ENCODE measurements around the gene CCDC63.

CCDC63 gene

GRCh38 chr12:110846615-110847566, at the start of gene CCDC63:
Gene CCDC63 (plus strand): TSS chr12:110846987. CDS start chr12:110852955, 5,968 bp downstream.
- no peak for FAIRE-seq

GRCh38 chr12:110798461-110798860, 48.3 kb upstream of the CCDC63 start:
- DNase-seq (ENCODE audit: low spot score) (no peak), FAIRE-seq (no peak)

More at GRCh38 chr12:110846615-110847566, at the start of gene CCDC63:
- DNase-seq (ENCODE audit: low spot score), result no peak

- no peak for FAIRE-seq
- DNase-seq (ENCODE audit: low spot score), result no peak
Observed at GRCh38 chr12:110802489-110802888, 44.3 kb upstream of the CCDC63 start.

GRCh38 chr12:110804406-110804805, 42.4 kb upstream of the CCDC63 start:
- DNase-seq (ENCODE audit: low spot score), result no peak
- no peak for FAIRE-seq

- DNase-seq (ENCODE audit: low spot score) (no peak), FAIRE-seq (no peak)
Observed at GRCh38 chr12:110807640-110808039, 39.1 kb upstream of the CCDC63 start.

- no peak for FAIRE-seq
- no peak for DNase-seq (ENCODE audit: low spot score)
Observed at GRCh38 chr12:110809149-110809548, 37.6 kb upstream of the CCDC63 start.

GRCh38 chr12:110811972-110812371, 34.8 kb upstream of the CCDC63 start:
- no peak for DNase-seq (ENCODE audit: low spot score)
- FAIRE-seq, result no peak

GRCh38 chr12:110813285-110813684, 33.5 kb upstream of the CCDC63 start:
- no peak for DNase-seq (ENCODE audit: low spot score)
- no peak for FAIRE-seq

- FAIRE-seq, result no peak
- no peak for DNase-seq (ENCODE audit: low spot score)
Observed at GRCh38 chr12:110813756-110814155, 33.0 kb upstream of the CCDC63 start.

GRCh38 chr12:110816248-110816647, 30.5 kb upstream of the CCDC63 start:
- DNase-seq (ENCODE audit: low spot score), result no peak
- FAIRE-seq, result no peak

GRCh38 chr12:110816779-110817178, 30.0 kb upstream of the CCDC63 start:
- FAIRE-seq (no peak), DNase-seq (ENCODE audit: low spot score) (no peak)

GRCh38 chr12:110818511-110818910, 28.3 kb upstream of the CCDC63 start:
- FAIRE-seq, result no peak

GRCh38 chr12:110819150-110819549, 27.6 kb upstream of the CCDC63 start:
- DNase-seq (ENCODE audit: low spot score), result no peak
- FAIRE-seq, result no peak

More at GRCh38 chr12:110818511-110818910, 28.3 kb upstream of the CCDC63 start:
- DNase-seq (ENCODE audit: low spot score), result no peak

- FAIRE-seq (no peak), DNase-seq (ENCODE audit: low spot score) (no peak)
Observed at GRCh38 chr12:110819646-110820045, 27.1 kb upstream of the CCDC63 start.

GRCh38 chr12:110821917-110822316, 24.9 kb upstream of the CCDC63 start:
- no peak for DNase-seq (ENCODE audit: low spot score)
- no peak for FAIRE-seq

GRCh38 chr12:110822821-110823415, 23.9 kb upstream of the CCDC63 start:
- DNase-seq (ENCODE audit: low spot score) (no peak), FAIRE-seq (no peak)

- FAIRE-seq, result no peak
- DNase-seq (ENCODE audit: low spot score), result no peak
Observed at GRCh38 chr12:110824342-110824741, 22.4 kb upstream of the CCDC63 start.

- DNase-seq (ENCODE audit: low spot score), result no peak
- no peak for FAIRE-seq
Observed at GRCh38 chr12:110825530-110825929, 21.3 kb upstream of the CCDC63 start.

GRCh38 chr12:110826592-110827200, 20.1 kb upstream of the CCDC63 start:
- DNase-seq (ENCODE audit: low spot score) (peak; percentile 44), FAIRE-seq (no peak)

- DNase-seq (ENCODE audit: low spot score) (no peak), FAIRE-seq (no peak)
Observed at GRCh38 chr12:110829308-110829707, 17.5 kb upstream of the CCDC63 start.

- DNase-seq (ENCODE audit: low spot score) (no peak), FAIRE-seq (no peak)
Observed at GRCh38 chr12:110836291-110836690, 10.5 kb upstream of the CCDC63 start.

- DNase-seq (ENCODE audit: low spot score) (no peak), FAIRE-seq (no peak)
Observed at GRCh38 chr12:110841007-110841406, 5.8 kb upstream of the CCDC63 start.

All from RCC 7860 (cell line).